ENCODE measurements around the gene CAMK2D.

The CAMK2D gene

DNA sequence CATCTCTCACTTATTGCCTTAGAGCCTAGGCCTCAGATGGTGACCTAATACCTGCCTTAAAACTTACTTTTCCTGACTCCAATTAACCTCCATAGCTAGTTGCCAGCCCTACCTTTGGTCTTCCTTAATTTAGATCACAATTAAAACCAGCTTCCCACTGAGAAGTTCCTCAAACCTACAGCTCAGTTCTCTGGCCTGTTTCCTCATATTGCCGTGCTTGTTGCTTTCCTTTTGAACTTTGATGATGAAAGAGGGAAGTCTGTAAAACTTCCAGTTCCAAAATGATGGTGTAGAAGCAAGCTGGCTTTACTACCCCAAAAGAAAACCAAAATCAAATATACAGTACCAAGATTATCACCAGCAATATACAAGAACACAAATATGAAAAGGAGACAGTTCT, 28.9 kb upstream of the CAMK2D start:
- Histone ChIP-seq H3K4me1 (ENCODE audit: insufficient read depth, poor library complexity, severe bottlenecking) (peaks cover under 1% of the 10 kb centered on the region), H3K36me3 (ENCODE audit: low read depth) (no peaks in the 10 kb centered on the region), H3K27me3 (ENCODE audit: insufficient read depth, poor library complexity, severe bottlenecking) (no peaks in the 10 kb centered on the region), H3K27ac (ENCODE audit: poor library complexity, severe bottlenecking) (no peak overlapping the region), H3K4me3 (ENCODE audit: severe bottlenecking) (no peak overlapping the region), H3K9me3 (ENCODE audit: severe bottlenecking) (no peaks in the 10 kb centered on the region)
- ATAC-seq (ENCODE audit: low read depth) (no peak), DNase-seq (ENCODE audit: low spot score) (no peak)
- TF ChIP-seq, protein P1, sequence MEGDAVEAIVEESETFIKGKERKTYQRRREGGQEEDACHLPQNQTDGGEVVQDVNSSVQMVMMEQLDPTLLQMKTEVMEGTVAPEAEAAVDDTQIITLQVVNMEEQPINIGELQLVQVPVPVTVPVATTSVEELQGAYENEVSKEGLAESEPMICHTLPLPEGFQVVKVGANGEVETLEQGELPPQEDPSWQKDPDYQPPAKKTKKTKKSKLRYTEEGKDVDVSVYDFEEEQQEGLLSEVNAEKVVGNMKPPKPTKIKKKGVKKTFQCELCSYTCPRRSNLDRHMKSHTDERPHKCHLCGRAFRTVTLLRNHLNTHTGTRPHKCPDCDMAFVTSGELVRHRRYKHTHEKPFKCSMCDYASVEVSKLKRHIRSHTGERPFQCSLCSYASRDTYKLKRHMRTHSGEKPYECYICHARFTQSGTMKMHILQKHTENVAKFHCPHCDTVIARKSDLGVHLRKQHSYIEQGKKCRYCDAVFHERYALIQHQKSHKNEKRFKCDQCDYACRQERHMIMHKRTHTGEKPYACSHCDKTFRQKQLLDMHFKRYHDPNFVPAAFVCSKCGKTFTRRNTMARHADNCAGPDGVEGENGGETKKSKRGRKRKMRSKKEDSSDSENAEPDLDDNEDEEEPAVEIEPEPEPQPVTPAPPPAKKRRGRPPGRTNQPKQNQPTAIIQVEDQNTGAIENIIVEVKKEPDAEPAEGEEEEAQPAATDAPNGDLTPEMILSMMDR (IDR thresholded peaks at IDR 0.05; ENCODE audit: poor library complexity, severe bottlenecking), result no peak

DNA sequence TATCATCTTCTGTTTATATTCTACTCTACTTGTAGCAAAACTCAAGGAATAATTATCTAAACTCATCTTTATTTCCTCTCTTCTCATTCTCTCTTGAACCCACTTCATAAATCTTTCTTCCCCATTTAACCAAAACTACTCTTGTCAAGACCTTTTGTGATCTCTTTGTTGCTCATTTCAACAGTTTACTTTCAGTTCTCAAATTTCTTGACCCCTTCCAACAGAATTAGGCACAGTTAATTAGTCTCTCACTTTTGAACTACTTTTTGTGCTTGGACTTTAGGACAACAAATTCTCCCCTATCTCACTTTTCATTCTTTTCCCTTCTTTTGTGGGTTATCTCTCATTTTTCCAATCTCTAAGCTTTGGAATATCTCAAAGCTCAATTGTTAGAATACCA, 27.4 kb upstream of the CAMK2D start:
- H3K27me3 ChIP-seq (ENCODE audit: insufficient read depth, poor library complexity, severe bottlenecking), result no peaks in the 10 kb centered on the region
- H3K36me3 ChIP-seq (ENCODE audit: low read depth), result no peaks in the 10 kb centered on the region
- H3K9me3 ChIP-seq (ENCODE audit: severe bottlenecking), result no peaks in the 10 kb centered on the region
- H3K4me3 ChIP-seq (ENCODE audit: severe bottlenecking), result no peak overlapping the region
- DNase-seq (ENCODE audit: low spot score) (no peak), ATAC-seq (ENCODE audit: low read depth) (no peak)
- no peak overlapping the region for H3K27ac ChIP-seq (ENCODE audit: poor library complexity, severe bottlenecking)
- peaks cover 12% of the 10 kb centered on the region for H3K4me1 ChIP-seq (ENCODE audit: insufficient read depth, poor library complexity, severe bottlenecking)
- TF ChIP-seq, protein P1 (IDR thresholded peaks at IDR 0.05; ENCODE audit: poor library complexity, severe bottlenecking), result no peak

DNA sequence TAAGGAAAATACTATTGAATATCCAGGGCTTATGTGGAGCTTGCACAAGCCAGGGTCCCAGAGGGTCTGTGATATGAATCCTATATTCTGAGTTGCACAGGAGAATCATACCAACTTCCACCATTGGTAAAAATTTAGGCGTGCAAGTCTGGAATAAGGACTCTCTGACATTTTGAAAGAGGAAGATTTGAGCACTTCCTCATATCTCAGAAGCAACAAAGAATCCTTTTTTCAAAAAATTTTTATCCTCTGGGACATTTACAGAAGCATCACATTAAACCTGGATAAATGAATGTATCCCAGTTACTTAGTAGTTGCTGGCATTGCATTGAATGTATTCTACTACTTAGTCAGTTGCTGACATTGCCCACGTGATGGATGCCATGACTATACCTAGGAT, 24.2 kb upstream of the CAMK2D start:
- TF ChIP-seq, protein P1 (IDR thresholded peaks at IDR 0.05; ENCODE audit: poor library complexity, severe bottlenecking), result no peak
- Histone ChIP-seq H3K4me1 (ENCODE audit: insufficient read depth, poor library complexity, severe bottlenecking) (peaks cover 12% of the 10 kb centered on the region), H3K27ac (ENCODE audit: poor library complexity, severe bottlenecking) (no peak overlapping the region), H3K9me3 (ENCODE audit: severe bottlenecking) (no peaks in the 10 kb centered on the region), H3K27me3 (ENCODE audit: insufficient read depth, poor library complexity, severe bottlenecking) (no peaks in the 10 kb centered on the region), H3K36me3 (ENCODE audit: low read depth) (no peaks in the 10 kb centered on the region), H3K4me3 (ENCODE audit: severe bottlenecking) (no peak overlapping the region)
- DNase-seq (ENCODE audit: low spot score) (no peak), ATAC-seq (ENCODE audit: low read depth) (no peak)

DNA sequence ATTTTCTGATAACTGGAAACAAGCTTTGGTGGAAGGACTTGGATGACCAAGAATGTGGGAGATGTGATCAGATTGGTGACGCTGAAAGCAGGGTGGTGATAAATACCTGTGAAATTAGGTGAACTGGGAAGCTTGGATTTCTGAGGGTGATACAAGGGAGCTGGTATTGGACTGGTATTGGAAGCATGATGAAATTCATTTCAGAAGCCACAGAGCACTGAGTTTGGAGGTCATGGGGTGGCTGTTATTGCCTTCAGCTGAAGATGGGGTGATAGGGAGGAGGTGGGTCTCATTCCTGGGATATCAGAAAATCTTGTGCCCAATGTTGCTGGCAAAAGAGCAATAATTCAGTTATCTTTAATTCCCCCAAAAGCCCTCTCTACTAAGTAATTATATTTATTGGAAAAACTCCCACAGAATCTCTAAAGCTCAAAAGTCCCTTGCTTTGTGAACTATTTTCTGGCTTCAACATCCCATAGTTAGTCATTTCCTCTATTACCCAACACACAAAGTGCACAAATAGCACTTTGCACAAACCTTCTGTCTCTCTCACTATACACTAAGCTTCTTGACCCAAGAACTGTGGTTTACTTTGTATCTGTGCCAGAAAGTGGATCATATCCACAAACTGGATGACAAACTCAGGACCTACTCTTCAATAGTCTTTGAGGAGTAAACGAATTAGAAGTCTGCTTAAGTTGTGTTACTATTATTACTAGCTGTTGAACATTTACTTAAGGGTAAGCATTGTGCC, 23.1 kb upstream of the CAMK2D start:
- H3K9me3 ChIP-seq (ENCODE audit: severe bottlenecking), result no peaks in the 10 kb centered on the region
- H3K4me1 ChIP-seq (ENCODE audit: insufficient read depth, poor library complexity, severe bottlenecking), result peaks cover 12% of the 10 kb centered on the region
- DNase-seq (ENCODE audit: low spot score) (no peak), ATAC-seq (ENCODE audit: low read depth) (peak; percentile 95)
- no peaks in the 10 kb centered on the region for H3K36me3 ChIP-seq (ENCODE audit: low read depth)
- peak overlapping the region; percentile 84 for H3K27ac ChIP-seq (ENCODE audit: poor library complexity, severe bottlenecking)
- H3K4me3 ChIP-seq (ENCODE audit: severe bottlenecking), result no peak overlapping the region
- TF ChIP-seq, protein P1 (IDR thresholded peaks at IDR 0.05; ENCODE audit: poor library complexity, severe bottlenecking), result no peak
- H3K27me3 ChIP-seq (ENCODE audit: insufficient read depth, poor library complexity, severe bottlenecking), result no peaks in the 10 kb centered on the region

DNA sequence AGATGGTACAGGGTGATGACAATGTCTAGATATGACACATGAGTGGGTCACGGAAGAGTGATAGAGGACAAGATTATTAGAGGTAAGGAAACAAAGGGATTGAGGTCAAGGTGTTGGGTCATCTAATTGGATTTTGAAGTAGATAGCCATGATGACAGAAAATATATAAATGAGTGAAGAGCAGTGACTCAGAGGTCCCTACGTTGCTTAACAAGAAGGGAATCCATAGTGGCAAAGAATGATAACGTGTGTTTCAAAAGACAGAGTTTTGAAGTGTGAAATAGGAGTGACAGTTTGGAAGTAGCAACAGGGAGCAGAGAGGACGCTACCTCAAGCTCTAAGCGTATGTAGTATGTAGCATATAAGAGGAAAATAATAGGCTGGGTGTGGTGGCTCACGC, 22.2 kb upstream of the CAMK2D start:
- H3K27me3 ChIP-seq (ENCODE audit: insufficient read depth, poor library complexity, severe bottlenecking), result no peaks in the 10 kb centered on the region
- H3K4me3 ChIP-seq (ENCODE audit: severe bottlenecking), result no peak overlapping the region
- H3K4me1 ChIP-seq (ENCODE audit: insufficient read depth, poor library complexity, severe bottlenecking), result peaks cover 12% of the 10 kb centered on the region
- peak overlapping the region; percentile 84 for H3K27ac ChIP-seq (ENCODE audit: poor library complexity, severe bottlenecking)
- ATAC-seq (ENCODE audit: low read depth) (no peak), DNase-seq (ENCODE audit: low spot score) (no peak)
- TF ChIP-seq, protein P1 (IDR thresholded peaks at IDR 0.05; ENCODE audit: poor library complexity, severe bottlenecking), result no peak
- no peaks in the 10 kb centered on the region for H3K9me3 ChIP-seq (ENCODE audit: severe bottlenecking)
- H3K36me3 ChIP-seq (ENCODE audit: low read depth), result no peaks in the 10 kb centered on the region

Measured in RWPE2 (cell line).